H9 (cell line): ENCODE measurements around the gene CRY2. TPM values are rescaled to one million over a fixed set of nuclear protein-coding genes. Genes with fewer than 3 reads are reported as not detected.

Source experiments
- DNase-seq: peaks from one replicate; pipeline ENCODE4 v3.0.0-alpha.2; 2017
- H2AFZ ChIP-seq: one replicate; pipeline ENCODE4 v1.6.1; 2013; ENCODE audit warnings: mild to moderate bottlenecking, low read length, control low read depth, moderate library complexity
- H2AK5ac ChIP-seq: 2 replicates; pipeline ENCODE4 v1.6.1; 2013; ENCODE audit warnings: low read length, control low read depth, mixed read lengths; ENCODE audit not compliant: insufficient read length
- H2BK120ac ChIP-seq: one replicate; pipeline ENCODE4 v1.6.1; 2013; ENCODE audit warnings: low read depth, mild to moderate bottlenecking, low read length, control low read depth, inconsistent platforms; ENCODE audit not compliant: poor library complexity, severe bottlenecking
- H2BK12ac ChIP-seq: 2 replicates; pipeline ENCODE4 v1.6.1; 2013; ENCODE audit warnings: low read length, control low read depth, mixed read lengths, low read depth; ENCODE audit not compliant: insufficient read length
- H2BK15ac ChIP-seq: 2 replicates; pipeline ENCODE4 v1.6.1; 2013; ENCODE audit warnings: low read depth, low read length, control low read depth
- H2BK20ac ChIP-seq: one replicate; pipeline ENCODE4 v1.6.1; 2013; ENCODE audit warnings: low read depth, mild to moderate bottlenecking, low read length, control low read depth, inconsistent platforms; ENCODE audit not compliant: poor library complexity, severe bottlenecking
- H2BK5ac ChIP-seq: 2 replicates; pipeline ENCODE4 v1.6.1; 2013; ENCODE audit warnings: low read length, control low read depth, mixed read lengths; ENCODE audit not compliant: insufficient read length
- H3K14ac ChIP-seq: 2 replicates; pipeline ENCODE4 v1.6.1; 2013; ENCODE audit warnings: low read length, control low read depth; ENCODE audit not compliant: insufficient read depth
- H3K18ac ChIP-seq: 2 replicates; pipeline ENCODE4 v1.6.1; 2013; ENCODE audit warnings: low read depth, mild to moderate bottlenecking, mixed read lengths, low read length, control low read depth; ENCODE audit not compliant: insufficient read length
- H3K23ac ChIP-seq: 2 replicates; pipeline ENCODE4 v1.6.1; 2013; ENCODE audit warnings: low read length, control low read depth, mixed read lengths, low read depth; ENCODE audit not compliant: insufficient read length
- H3K23me2 ChIP-seq: 2 replicates; pipeline ENCODE4 v1.6.1; 2013; ENCODE audit warnings: low read depth, mild to moderate bottlenecking, mixed read lengths, low read length, control low read depth; ENCODE audit not compliant: insufficient read length, poor library complexity, severe bottlenecking
- H3K27ac ChIP-seq: 2 replicates; pipeline ENCODE4 v1.5.1; 2013; ENCODE audit warnings: low read length, control low read depth, mixed read lengths, low read depth; ENCODE audit not compliant: insufficient read length
- H3K27me3 ChIP-seq: 2 replicates; pipeline ENCODE4 v1.6.1; 2013; ENCODE audit warnings: low read length, control low read depth, inconsistent platforms; ENCODE audit not compliant: insufficient read depth
- H3K4ac ChIP-seq: 2 replicates; pipeline ENCODE4 v1.6.1; 2013; ENCODE audit warnings: low read depth, mild to moderate bottlenecking, control low read depth, inconsistent platforms, low read length, moderate library complexity
- H3K4me1 ChIP-seq: 2 replicates; pipeline ENCODE4 v1.6.1; 2013; ENCODE audit warnings: low read length, control low read depth, inconsistent platforms; ENCODE audit not compliant: insufficient read depth
- H3K4me2 ChIP-seq: 2 replicates; pipeline ENCODE4 v1.6.1; 2013; ENCODE audit warnings: low read length, control low read depth, mixed read lengths; ENCODE audit not compliant: insufficient read length, insufficient read depth
- H3K56ac ChIP-seq: 2 replicates; pipeline ENCODE4 v1.6.1; 2013; ENCODE audit warnings: low read depth, mild to moderate bottlenecking, mixed read lengths, low read length, control low read depth; ENCODE audit not compliant: insufficient read length
- H3K79me1 ChIP-seq: 2 replicates; pipeline ENCODE4 v1.6.1; 2013; ENCODE audit warnings: low read depth, mild to moderate bottlenecking, moderate library complexity, low read length, control low read depth, inconsistent platforms; ENCODE audit not compliant: insufficient read depth, poor library complexity, severe bottlenecking
- H3K79me2 ChIP-seq: 2 replicates; pipeline ENCODE4 v1.6.1; 2013; ENCODE audit warnings: low read length, control low read depth, inconsistent platforms; ENCODE audit not compliant: insufficient read depth
- H3K9ac ChIP-seq: 2 replicates; pipeline ENCODE4 v1.6.1; 2013; ENCODE audit warnings: low read length, control low read depth, mixed read lengths; ENCODE audit not compliant: insufficient read length; ENCODE audit errors: extremely low read depth
- H3K9me3 ChIP-seq: one replicate; pipeline ENCODE4 v1.6.1; 2013; ENCODE audit warnings: low read depth, low read length, inconsistent platforms; ENCODE audit not compliant: control insufficient read depth
- H3T11ph ChIP-seq: one replicate; pipeline ENCODE4 v1.6.1; 2013; ENCODE audit warnings: mild to moderate bottlenecking, low read length, control low read depth, inconsistent platforms
- H4K20me1 ChIP-seq: one replicate; pipeline ENCODE4 v1.6.1; 2013; ENCODE audit not compliant: control insufficient read depth, insufficient read length, insufficient read depth
- H4K5ac ChIP-seq: 2 replicates; pipeline ENCODE4 v1.6.1; 2013; ENCODE audit warnings: low read depth, mild to moderate bottlenecking, mixed read lengths, low read length, control low read depth; ENCODE audit not compliant: insufficient read length
- H4K8ac ChIP-seq: replicated peaks from 2 replicates; pipeline ENCODE4 v1.6.1; 2013; ENCODE audit warnings: low read length, control low read depth, mixed read lengths, low read depth; ENCODE audit not compliant: insufficient read length
- H4K91ac ChIP-seq: 2 replicates; pipeline ENCODE4 v1.6.1; 2013; ENCODE audit warnings: low read depth, mild to moderate bottlenecking, moderate library complexity, mixed read lengths, low read length, control low read depth; ENCODE audit not compliant: insufficient read length
- H3K27ac Mint-ChIP-seq, 3 experiments: 2 replicates in 2 of 3; 3 replicates in 1 of 3; pipeline ENCODE4 v1.8.0; 2020 to 2021; ENCODE audit warnings: mixed read lengths in 3 of 3, mild to moderate bottlenecking in 1 of 3, moderate library complexity in 1 of 3
- H3K27me3 Mint-ChIP-seq: 2 replicates; pipeline ENCODE4 v1.8.0; 2021; ENCODE audit warnings: low read depth, mild to moderate bottlenecking, moderate library complexity, mixed read lengths
- H3K36me3 Mint-ChIP-seq, 3 experiments: 2 replicates in 2 of 3; 3 replicates in 1 of 3; pipeline ENCODE4 v1.8.0; 2020 to 2021; ENCODE audit warnings: low read depth in 3 of 3, mixed read lengths in 3 of 3; ENCODE audit not compliant: insufficient read depth in 1 of 3
- H3K4me1 Mint-ChIP-seq, 2 experiments: 2 replicates each; pipeline ENCODE4 v1.8.0; 2020; ENCODE audit warnings: mixed read lengths in 2 of 2
- H3K4me3 Mint-ChIP-seq, 2 experiments: 2 replicates in 1 of 2; 3 replicates in 1 of 2; pipeline ENCODE4 v1.8.0; 2020 to 2021; ENCODE audit warnings: mild to moderate bottlenecking in 2 of 2, mixed read lengths in 2 of 2, moderate library complexity in 1 of 2
- H3K9me3 Mint-ChIP-seq, 2 experiments: 2 replicates in 1 of 2; 3 replicates in 1 of 2; pipeline ENCODE4 v1.8.0; 2020; ENCODE audit warnings: mild to moderate bottlenecking in 2 of 2, mixed read lengths in 2 of 2, moderate library complexity in 1 of 2
- WGBS: extraction: QIAGEN DNeasy Blood & Tissue Kit; methylation state at CpG from one replicate; pipeline ENCODE4 v1.1.7; 2013; ENCODE audit warnings: missing lambda C conversion rate, low lambda C conversion rate, mixed read lengths; ENCODE audit not compliant: insufficient read length; ENCODE audit errors: extremely low coverage; 5-methylcytosine and 5-hydroxymethylcytosine counted together
- total RNA-seq: library from RNA; stranded (reverse); gene quantifications from 2 replicates; pipeline ENCODE4 v1.2.1, GENCODE V29; 2021
- TF ChIP-seq, protein P1 (sequence below): fragments of 200-600 bp; sonication (generic); conservative IDR thresholded peaks from 3 replicates; pipeline ENCODE4 v1.8.0; 2021; ENCODE audit warnings: antibody characterized with exemption, mild to moderate bottlenecking

CRY2 gene
- total RNA-seq, 1 experiment from 2014 or later = 14.4 TPM

DNA sequence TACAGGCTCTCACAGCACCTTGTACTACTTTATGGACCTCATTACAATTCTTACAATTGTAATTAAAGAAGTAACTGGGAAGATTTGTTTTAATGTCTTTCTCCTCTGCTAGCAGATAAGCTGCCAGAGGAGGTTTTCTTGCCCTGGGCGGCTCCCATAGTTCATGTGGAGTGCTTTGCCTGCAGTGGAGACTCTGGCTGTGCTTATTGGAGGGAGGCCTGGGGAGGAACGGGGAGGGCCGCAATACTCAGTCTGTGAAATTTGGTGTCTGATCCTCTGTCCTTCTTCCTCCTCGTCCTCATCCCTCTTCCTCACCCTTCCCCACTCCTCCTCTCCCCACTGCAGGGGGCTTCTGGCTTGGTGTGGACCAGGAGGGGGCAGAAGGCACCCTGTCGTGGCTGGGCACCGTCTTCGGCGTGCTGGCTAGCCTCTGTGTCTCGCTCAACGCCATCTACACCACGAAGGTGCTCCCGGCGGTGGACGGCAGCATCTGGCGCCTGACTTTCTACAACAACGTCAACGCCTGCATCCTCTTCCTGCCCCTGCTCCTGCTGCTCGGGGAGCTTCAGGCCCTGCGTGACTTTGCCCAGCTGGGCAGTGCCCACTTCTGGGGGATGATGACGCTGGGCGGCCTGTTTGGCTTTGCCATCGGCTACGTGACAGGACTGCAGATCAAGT, 36.7 kb upstream of the CRY2 start:
- Mint-ChIP-seq H3K4me3 (no peak overlapping the region), H3K36me3 (peaks cover 0 to 15% (median 15%) of the 10 kb centered on the region in 3 experiments; a peak in 5 of 7 replicates), H3K27ac (no peak overlapping the region), H3K27me3 (no peaks in the 10 kb centered on the region), H3K4me1 (peaks cover 26 to 30% of the 10 kb centered on the region in 2 experiments), H3K9me3 (no peaks in the 10 kb centered on the region)
- Histone ChIP-seq H3K9me3 (no peaks in the 10 kb centered on the region), H4K8ac (no peak overlapping the region), H3K4ac (no peak overlapping the region), H3K27ac (no peak overlapping the region), H3K23me2 (peaks cover 6% of the 10 kb centered on the region), H3K79me2 (no peaks in the 10 kb centered on the region), H4K20me1 (no peaks in the 10 kb centered on the region), H3K4me2 (no peak overlapping the region), H2BK15ac (no peak overlapping the region), H3K4me1 (no peaks in the 10 kb centered on the region; the same call in 1 of the 2 replicates), H2BK12ac (no peak overlapping the region), H2BK5ac (no peak overlapping the region), H3K23ac (no peak overlapping the region), H3K56ac (no peak overlapping the region), H4K5ac (no peak overlapping the region), H3K14ac (no peak overlapping the region), H4K91ac (no peak overlapping the region), H3T11ph (no peak overlapping the region), H3K27me3 (no peaks in the 10 kb centered on the region), H3K9ac (no peak overlapping the region), H2AK5ac (no peak overlapping the region), H2BK20ac (no peak overlapping the region), H3K79me1 (no peaks in the 10 kb centered on the region), H2BK120ac (no peak overlapping the region), H2AFZ (no peak overlapping the region), H3K18ac (no peak overlapping the region)
- no peak for DNase-seq
- TF ChIP-seq, protein P1, sequence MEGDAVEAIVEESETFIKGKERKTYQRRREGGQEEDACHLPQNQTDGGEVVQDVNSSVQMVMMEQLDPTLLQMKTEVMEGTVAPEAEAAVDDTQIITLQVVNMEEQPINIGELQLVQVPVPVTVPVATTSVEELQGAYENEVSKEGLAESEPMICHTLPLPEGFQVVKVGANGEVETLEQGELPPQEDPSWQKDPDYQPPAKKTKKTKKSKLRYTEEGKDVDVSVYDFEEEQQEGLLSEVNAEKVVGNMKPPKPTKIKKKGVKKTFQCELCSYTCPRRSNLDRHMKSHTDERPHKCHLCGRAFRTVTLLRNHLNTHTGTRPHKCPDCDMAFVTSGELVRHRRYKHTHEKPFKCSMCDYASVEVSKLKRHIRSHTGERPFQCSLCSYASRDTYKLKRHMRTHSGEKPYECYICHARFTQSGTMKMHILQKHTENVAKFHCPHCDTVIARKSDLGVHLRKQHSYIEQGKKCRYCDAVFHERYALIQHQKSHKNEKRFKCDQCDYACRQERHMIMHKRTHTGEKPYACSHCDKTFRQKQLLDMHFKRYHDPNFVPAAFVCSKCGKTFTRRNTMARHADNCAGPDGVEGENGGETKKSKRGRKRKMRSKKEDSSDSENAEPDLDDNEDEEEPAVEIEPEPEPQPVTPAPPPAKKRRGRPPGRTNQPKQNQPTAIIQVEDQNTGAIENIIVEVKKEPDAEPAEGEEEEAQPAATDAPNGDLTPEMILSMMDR = no peak
- no CpG with 5 or more reads among the region's 23 CpGs for WGBS
